GM12878 (cell line): ENCODE data around the gene CSMD2. TPM values are rescaled to one million over a fixed set of nuclear protein-coding genes. Genes with fewer than 3 reads are reported as not detected.

ENCODE experiments used
- ATAC-seq: fragments of 200-7000 bp; cut with Tn5 transposase; 3 replicates; pipeline ENCODE4 v1.9.1; 2020; ENCODE audit warnings: mild to moderate bottlenecking, moderate library complexity
- BruUV-seq: library from RNA; stranded (reverse); fragments of 400-500 nt; replicated peaks from 2 replicates; lab custom pipeline; 2021; lab: Mats Ljungman, UMichigan
- CTCF ChIA-PET: fragments of 300-600 bp; sonication (Branson Sonifier 250); formaldehyde crosslinking; extraction: SDS; loops from one replicate; lab custom pipeline; 2021; ENCODE audit warnings: inconsistent platforms; lab: Yijun Ruan, JAX
- POLR2A ChIA-PET: fragments of 350-600 bp; formaldehyde crosslinking; extraction: SDS; loops from one replicate; lab custom pipeline; 2021; ENCODE audit warnings: inconsistent platforms; lab: Charles Lee
- RAD21 ChIA-PET: fragments of 300-600 bp; sonication (Branson Sonifier 250); formaldehyde crosslinking; loops from one replicate; lab custom pipeline; 2023; ENCODE audit warnings: antibody characterized with exemption; ENCODE audit not compliant: unreplicated experiment; lab: Charles Lee
- SMC1A ChIA-PET: fragments of 300-600 bp; sonication (Branson Sonifier 250); formaldehyde crosslinking; loops from one replicate; lab custom pipeline; 2023; ENCODE audit not compliant: unreplicated experiment, uncharacterized antibody; lab: Charles Lee
- DNase-seq: peaks from one replicate; pipeline ENCODE4 v3.0.0-alpha.2; 2011; ENCODE audit warnings: low read depth, low spot score
- FAIRE-seq: peaks from 3 replicates; lab custom pipeline; 2011; peaks lifted over from hg19 to GRCh38; lab: Jason Lieb, UNC
- H2AFZ ChIP-seq: 2 replicates; pipeline ENCODE4 v1.6.0; 2011; ENCODE audit warnings: low read depth, low read length, control low read depth; ENCODE audit not compliant: control insufficient read depth
- H3K27ac ChIP-seq: 2 replicates; pipeline ENCODE4 v1.5.1; 2011; ENCODE audit warnings: control low read depth; ENCODE audit not compliant: control insufficient read depth, insufficient read depth
- H3K27me3 ChIP-seq, 2 experiments: replicated peaks in 1 of 2; 2 replicates each; pipeline versions ENCODE4 v1.6.0 to v1.6.1; 2011; ENCODE audit warnings: low read length in 1 of 2; ENCODE audit not compliant: control insufficient read depth in 2 of 2, insufficient read depth in 2 of 2
- H3K36me3 ChIP-seq, 2 experiments: 2 replicates each; pipeline ENCODE4 v1.5.1; 2011; ENCODE audit warnings: low read length in 1 of 2; ENCODE audit not compliant: control insufficient read depth in 2 of 2, insufficient read depth in 2 of 2
- H3K4me1 ChIP-seq: 2 replicates; pipeline ENCODE4 v1.6.1; 2011; ENCODE audit warnings: mild to moderate bottlenecking, low read length, moderate library complexity, mixed read lengths; ENCODE audit not compliant: control insufficient read depth, insufficient read depth
- H3K4me2 ChIP-seq: 2 replicates; pipeline ENCODE4 v1.6.0; 2011; ENCODE audit warnings: control low read depth; ENCODE audit not compliant: control insufficient read depth, insufficient read depth
- H3K4me3 ChIP-seq: fragments of 200-600 bp; sonication (generic); 2 replicates; pipeline ENCODE4 v1.5.1; 2016
- H3K79me2 ChIP-seq: 2 replicates; pipeline ENCODE4 v1.6.0; 2011; ENCODE audit warnings: low read length; ENCODE audit not compliant: control insufficient read depth, insufficient read depth
- H3K9ac ChIP-seq: 2 replicates; pipeline ENCODE4 v1.8.0; 2011; ENCODE audit warnings: low read length, control low read depth, mixed read lengths; ENCODE audit not compliant: control insufficient read depth, insufficient read depth
- H3K9me3 ChIP-seq: replicated peaks from 3 replicates; pipeline ENCODE4 v1.5.1; 2011; ENCODE audit warnings: mild to moderate bottlenecking, low read length; ENCODE audit not compliant: control insufficient read depth, insufficient read depth
- H4K20me1 ChIP-seq: 2 replicates; pipeline ENCODE4 v1.6.0; 2011; ENCODE audit not compliant: control insufficient read depth, insufficient read depth
- FOXM1 ChIP-seq: IDR thresholded peaks from 2 replicates; pipeline ENCODE4 v1.6.1; 2012; ENCODE audit warnings: low read depth, mild to moderate bottlenecking, inconsistent platforms, low read length, moderate library complexity
- GATAD2B ChIP-seq: fragments of 450-650 bp; conservative IDR thresholded peaks from 2 replicates; pipeline ENCODE4 v1.6.1; 2017; ENCODE audit warnings: low read depth, mild to moderate bottlenecking, moderate library complexity
- MYB ChIP-seq: fragments of 150-350 bp; IDR thresholded peaks from 2 replicates; pipeline ENCODE4 v1.6.1; 2014; ENCODE audit warnings: mild to moderate bottlenecking, low read depth, low read length, borderline replicate concordance
- MYC ChIP-seq: IDR thresholded peaks from 2 replicates; pipeline ENCODE4 v1.6.1; 2011; ENCODE audit warnings: mild to moderate bottlenecking, low read length, moderate library complexity, inconsistent platforms; ENCODE audit not compliant: insufficient read depth, insufficient replicate concordance, insufficient read length, severe bottlenecking
- NRF1 ChIP-seq: conservative IDR thresholded peaks from 2 replicates; pipeline ENCODE4 v1.6.1; 2011; ENCODE audit warnings: mild to moderate bottlenecking, low read depth, low read length, improper control_type of control experiment
- PAX5 ChIP-seq: IDR thresholded peaks from 2 replicates; pipeline ENCODE4 v1.6.1; 2011; ENCODE audit warnings: low read depth, low read length, borderline replicate concordance
- POLR2A ChIP-seq: IDR thresholded peaks from 2 replicates; pipeline ENCODE4 v1.6.1; 2011; ENCODE audit warnings: low read depth, mild to moderate bottlenecking, low read length
- SREBF1 ChIP-seq: IDR thresholded peaks from 2 replicates; pipeline ENCODE4 v1.6.1; 2012; ENCODE audit warnings: mild to moderate bottlenecking, low read length
- TARDBP ChIP-seq: IDR thresholded peaks from 2 replicates; pipeline ENCODE4 v1.6.1; 2016; ENCODE audit warnings: borderline replicate concordance
- WRNIP1 ChIP-seq: IDR thresholded peaks from 2 replicates; pipeline ENCODE4 v1.6.1; 2011; ENCODE audit warnings: low read depth, low read length, improper control_type of control experiment, borderline replicate concordance
- ZBTB4 ChIP-seq: fragments of 450-650 bp; formaldehyde crosslinking; IDR thresholded peaks from 2 replicates; pipeline ENCODE4 v1.4.0; 2022; ENCODE audit warnings: mild to moderate bottlenecking, moderate library complexity
- ZNF384 ChIP-seq: IDR thresholded peaks from 2 replicates; pipeline ENCODE4 v1.6.1; 2012; ENCODE audit warnings: low read depth, mild to moderate bottlenecking, low read length, improper control_type of control experiment, borderline replicate concordance
- WGBS: methylation state at CpG from one replicate; pipeline ENCODE4 v1.1.6; 2016; ENCODE audit warnings: low lambda C conversion rate; ENCODE audit not compliant: insufficient replicate concordance, insufficient coverage; ENCODE audit errors: missing lambda C conversion rate; 5-methylcytosine and 5-hydroxymethylcytosine counted together
- in situ Hi-C: fragments of 300-500 bp; cut with MboI; formaldehyde crosslinking; loops from 9 replicates; pipeline ENCODE4 v1.14.3; 2018; ENCODE audit warnings: mixed read lengths
- intact Hi-C: fragments of 100-400 bp; cut with micrococcal nuclease; formaldehyde crosslinking; loops from one replicate; pipeline ENCODE4 v1.14.2; 2022; ENCODE audit not compliant: unreplicated experiment
- polyA plus RNA-seq, 11 experiments: library from polyadenylated mRNA; depleted of rRNA in 4 of 11; unstranded in 6 of 11; stranded (reverse) in 5 of 11; fragments of >200 nt; fragmentation: Nextera tagmentation in 4 of 11; fragmentation: Illumina TruSeq in 1 of 11; extraction: Ambion mirVana in 4 of 11; extraction: Trizol in 1 of 11; gene quantifications; 1 replicate in 1 of 11; 2 replicates in 10 of 11; pipeline versions ENCODE4 v1.2.1 to v1.2.3, GENCODE V29; 2011 to 2016; ENCODE audit warnings: inconsistent platforms in 2 of 11, missing spikeins in 2 of 11, low read depth in 1 of 11
- total RNA-seq, 4 experiments: library from RNA; depleted of rRNA in 3 of 4; stranded (reverse); fragments of >200 nt in 3 of 4; fragmentation: Illumina TruSeq in 1 of 4; extraction: Trizol in 1 of 4; gene quantifications; 2 replicates each; pipeline versions ENCODE4 v1.2.1 to v1.2.3, GENCODE V29; 2013 to 2021
- TF ChIP-seq, protein P1 (sequence below), 3 experiments: IDR thresholded peaks in 2 of 3; conservative IDR thresholded peaks in 1 of 3; 2 replicates each; pipeline ENCODE4 v1.5.1; 2011; ENCODE audit warnings: low read depth in 3 of 3, low read length in 3 of 3, mild to moderate bottlenecking in 3 of 3, control low read depth in 2 of 3, moderate library complexity in 2 of 3, inconsistent platforms in 1 of 3, mixed read lengths in 1 of 3; ENCODE audit not compliant: control insufficient read depth in 2 of 3, insufficient read depth in 1 of 3; ENCODE audit errors: extremely low read depth in 1 of 3
- TF ChIP-seq, protein P2 (sequence below): fragments of 450-650 bp; IDR thresholded peaks from 2 replicates; pipeline ENCODE4 v1.6.1; 2018; ENCODE audit warnings: borderline replicate concordance, mild to moderate bottlenecking; ENCODE audit not compliant: partially characterized antibody

The CSMD2 gene
- total and polyA plus RNA-seq, 10 of the 15 experiments (the other 5 are each of a cell fraction or from before 2014, with no cell fraction given), result under 0.01 TPM; not detected in 9

GRCh38 chr1:34073028-34073695 is 91.9 kb downstream of the CSMD2 start (continued):
- TF ChIP-seq GATAD2B (no peak), POLR2A (no peak)

GRCh38 chr1:34070201-34070836 is 94.7 kb downstream of the CSMD2 start:
- in situ Hi-C loops, result no loop called here
- SMC1A ChIA-PET, result no interaction called here
- ATAC-seq, result no peak
- TF ChIP-seq MYC (no peak), NRF1 (no peak), FOXM1 (no peak), SREBF1 (no peak), WRNIP1 (no peak), PAX5 (no peak), ZBTB4 (CRISPR knock-in tag) (no peak), MYB (no peak), TARDBP (no peak), ZNF384 (no peak)
- TF ChIP-seq, protein P1, sequence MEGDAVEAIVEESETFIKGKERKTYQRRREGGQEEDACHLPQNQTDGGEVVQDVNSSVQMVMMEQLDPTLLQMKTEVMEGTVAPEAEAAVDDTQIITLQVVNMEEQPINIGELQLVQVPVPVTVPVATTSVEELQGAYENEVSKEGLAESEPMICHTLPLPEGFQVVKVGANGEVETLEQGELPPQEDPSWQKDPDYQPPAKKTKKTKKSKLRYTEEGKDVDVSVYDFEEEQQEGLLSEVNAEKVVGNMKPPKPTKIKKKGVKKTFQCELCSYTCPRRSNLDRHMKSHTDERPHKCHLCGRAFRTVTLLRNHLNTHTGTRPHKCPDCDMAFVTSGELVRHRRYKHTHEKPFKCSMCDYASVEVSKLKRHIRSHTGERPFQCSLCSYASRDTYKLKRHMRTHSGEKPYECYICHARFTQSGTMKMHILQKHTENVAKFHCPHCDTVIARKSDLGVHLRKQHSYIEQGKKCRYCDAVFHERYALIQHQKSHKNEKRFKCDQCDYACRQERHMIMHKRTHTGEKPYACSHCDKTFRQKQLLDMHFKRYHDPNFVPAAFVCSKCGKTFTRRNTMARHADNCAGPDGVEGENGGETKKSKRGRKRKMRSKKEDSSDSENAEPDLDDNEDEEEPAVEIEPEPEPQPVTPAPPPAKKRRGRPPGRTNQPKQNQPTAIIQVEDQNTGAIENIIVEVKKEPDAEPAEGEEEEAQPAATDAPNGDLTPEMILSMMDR (IDR thresholded peaks at IDR 0.05 in 2 of 3, conservative IDR thresholded peaks at IDR 0.05 in 1 of 3; ENCODE audit: control insufficient read depth in 2 of 3, extremely low read depth in 1 of 3, insufficient read depth in 1 of 3, low read depth in 3 of 3, low read length in 3 of 3), result no peak
- TF ChIP-seq, protein P2, sequence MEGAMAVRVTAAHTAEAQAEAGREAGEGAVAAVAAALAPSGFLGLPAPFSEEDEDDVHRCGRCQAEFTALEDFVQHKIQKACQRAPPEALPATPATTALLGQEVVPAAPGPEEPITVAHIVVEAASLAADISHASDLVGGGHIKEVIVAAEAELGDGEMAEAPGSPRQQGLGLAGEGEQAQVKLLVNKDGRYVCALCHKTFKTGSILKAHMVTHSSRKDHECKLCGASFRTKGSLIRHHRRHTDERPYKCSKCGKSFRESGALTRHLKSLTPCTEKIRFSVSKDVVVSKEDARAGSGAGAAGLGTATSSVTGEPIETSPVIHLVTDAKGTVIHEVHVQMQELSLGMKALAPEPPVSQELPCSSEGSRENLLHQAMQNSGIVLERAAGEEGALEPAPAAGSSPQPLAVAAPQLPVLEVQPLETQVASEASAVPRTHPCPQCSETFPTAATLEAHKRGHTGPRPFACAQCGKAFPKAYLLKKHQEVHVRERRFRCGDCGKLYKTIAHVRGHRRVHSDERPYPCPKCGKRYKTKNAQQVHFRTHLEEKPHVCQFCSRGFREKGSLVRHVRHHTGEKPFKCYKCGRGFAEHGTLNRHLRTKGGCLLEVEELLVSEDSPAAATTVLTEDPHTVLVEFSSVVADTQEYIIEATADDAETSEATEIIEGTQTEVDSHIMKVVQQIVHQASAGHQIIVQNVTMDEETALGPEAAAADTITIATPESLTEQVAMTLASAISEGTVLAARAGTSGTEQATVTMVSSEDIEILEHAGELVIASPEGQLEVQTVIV, result no peak

More at GRCh38 chr1:34070201-34070836, 94.7 kb downstream of the CSMD2 start:
- H3K4me2 ChIP-seq, result no peak overlapping the region
- FAIRE-seq (no peak), DNase-seq (no peak)
- H3K9me3 ChIP-seq, result no peaks in the 10 kb centered on the region
- WGBS, result 12% methylated on average over 5 of the region's 5 CpGs
- H3K36me3 ChIP-seq, result no peaks in the 10 kb centered on the region
- H3K27me3 ChIP-seq, result no peaks in the 10 kb centered on the region; a peak in 1 of 4 replicates
- H3K79me2 ChIP-seq, result no peaks in the 10 kb centered on the region
- H4K20me1 ChIP-seq, result no peaks in the 10 kb centered on the region
- no TSS peak for BruUV-seq
- H3K27ac ChIP-seq, result no peak overlapping the region
- intact Hi-C loops, result no loop called here
- POLR2A ChIA-PET, result interaction anchor here (0.6 kb wide), 1 partner anchor 204 kb away, joined by 5 read pairs; no protein-coding TSS in a partner anchor
- H3K4me3 ChIP-seq, result no peak overlapping the region
- no peak overlapping the region for H3K9ac ChIP-seq
- H2AFZ ChIP-seq, result no peak overlapping the region
- CTCF ChIA-PET, result no interaction called here
- RAD21 ChIA-PET, result no interaction called here
- H3K4me1 ChIP-seq, result no peaks in the 10 kb centered on the region
